ENCODE measurements around the gene MFSD11. TPM values are rescaled to one million over a fixed set of nuclear protein-coding genes. Genes with fewer than 3 reads are reported as not detected.

The MFSD11 gene
- total RNA-seq, 1 experiment from 2014 or later, result 40.4 TPM

DNA sequence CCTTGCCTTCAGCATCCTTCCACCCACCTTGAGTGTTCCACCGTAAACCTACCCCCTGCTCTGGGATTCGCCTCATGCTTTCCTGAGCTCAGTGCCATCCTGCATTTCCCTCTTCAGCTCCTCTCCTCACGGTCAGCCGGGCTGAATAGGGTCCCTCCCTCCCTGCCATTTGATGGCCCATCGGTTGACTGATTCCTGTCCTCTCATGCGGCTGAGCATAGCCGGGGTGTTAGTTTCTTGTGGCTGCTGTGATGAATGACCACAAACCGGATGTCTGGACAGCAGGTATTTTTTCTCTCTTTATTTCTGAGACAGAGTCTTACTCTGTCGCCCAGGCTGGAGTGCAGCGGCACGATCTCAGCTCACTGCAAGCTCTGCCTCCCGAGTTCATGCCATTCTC, 86.2 kb downstream of the MFSD11 start:
- no peaks in the 10 kb centered on the region for H3K36me3 ChIP-seq (ENCODE audit: control insufficient read depth, insufficient read depth, low read length)
- POLR2A ChIA-PET, result no interaction called here
- H3K4me1 Mint-ChIP-seq (ENCODE audit: low read depth, unreplicated experiment), result no peaks in the 10 kb centered on the region
- no TSS peak for BruUV-seq (replicated peaks)
- H3K36me3 Mint-ChIP-seq (ENCODE audit: insufficient read depth, unreplicated experiment), result no peaks in the 10 kb centered on the region
- no peak overlapping the region for H3K4me3 Mint-ChIP-seq (ENCODE audit: unreplicated experiment)
- H3K4me1 ChIP-seq, result no peaks in the 10 kb centered on the region
- intact Hi-C loops (cut with micrococcal nuclease; ENCODE audit: unreplicated experiment), result no loop called here
- H3K27ac Mint-ChIP-seq (ENCODE audit: unreplicated experiment), result no peak overlapping the region
- no peak for DNase-seq
- H3K4me3 ChIP-seq (ENCODE audit: low read depth, low read length), result no peak overlapping the region
- TF ChIP-seq, protein P1, sequence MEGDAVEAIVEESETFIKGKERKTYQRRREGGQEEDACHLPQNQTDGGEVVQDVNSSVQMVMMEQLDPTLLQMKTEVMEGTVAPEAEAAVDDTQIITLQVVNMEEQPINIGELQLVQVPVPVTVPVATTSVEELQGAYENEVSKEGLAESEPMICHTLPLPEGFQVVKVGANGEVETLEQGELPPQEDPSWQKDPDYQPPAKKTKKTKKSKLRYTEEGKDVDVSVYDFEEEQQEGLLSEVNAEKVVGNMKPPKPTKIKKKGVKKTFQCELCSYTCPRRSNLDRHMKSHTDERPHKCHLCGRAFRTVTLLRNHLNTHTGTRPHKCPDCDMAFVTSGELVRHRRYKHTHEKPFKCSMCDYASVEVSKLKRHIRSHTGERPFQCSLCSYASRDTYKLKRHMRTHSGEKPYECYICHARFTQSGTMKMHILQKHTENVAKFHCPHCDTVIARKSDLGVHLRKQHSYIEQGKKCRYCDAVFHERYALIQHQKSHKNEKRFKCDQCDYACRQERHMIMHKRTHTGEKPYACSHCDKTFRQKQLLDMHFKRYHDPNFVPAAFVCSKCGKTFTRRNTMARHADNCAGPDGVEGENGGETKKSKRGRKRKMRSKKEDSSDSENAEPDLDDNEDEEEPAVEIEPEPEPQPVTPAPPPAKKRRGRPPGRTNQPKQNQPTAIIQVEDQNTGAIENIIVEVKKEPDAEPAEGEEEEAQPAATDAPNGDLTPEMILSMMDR (IDR thresholded peaks at IDR 0.05; ENCODE audit: insufficient read depth in 1 of 2, low read depth in 1 of 2, low read length in 1 of 2, severe bottlenecking in 1 of 2, unreplicated experiment in 1 of 2), result no peak
- no peaks in the 10 kb centered on the region for H3K27me3 ChIP-seq (replicated peaks; ENCODE audit: control insufficient read depth, insufficient read depth, low read length)
- no peaks in the 10 kb centered on the region for H3K9me3 Mint-ChIP-seq (ENCODE audit: unreplicated experiment)
- CTCF ChIA-PET, result no interaction called here
- no peaks in the 10 kb centered on the region for H3K9me3 ChIP-seq
- peaks cover 7% of the 10 kb centered on the region for H3K27me3 Mint-ChIP-seq (ENCODE audit: insufficient read depth, unreplicated experiment)

DNA sequence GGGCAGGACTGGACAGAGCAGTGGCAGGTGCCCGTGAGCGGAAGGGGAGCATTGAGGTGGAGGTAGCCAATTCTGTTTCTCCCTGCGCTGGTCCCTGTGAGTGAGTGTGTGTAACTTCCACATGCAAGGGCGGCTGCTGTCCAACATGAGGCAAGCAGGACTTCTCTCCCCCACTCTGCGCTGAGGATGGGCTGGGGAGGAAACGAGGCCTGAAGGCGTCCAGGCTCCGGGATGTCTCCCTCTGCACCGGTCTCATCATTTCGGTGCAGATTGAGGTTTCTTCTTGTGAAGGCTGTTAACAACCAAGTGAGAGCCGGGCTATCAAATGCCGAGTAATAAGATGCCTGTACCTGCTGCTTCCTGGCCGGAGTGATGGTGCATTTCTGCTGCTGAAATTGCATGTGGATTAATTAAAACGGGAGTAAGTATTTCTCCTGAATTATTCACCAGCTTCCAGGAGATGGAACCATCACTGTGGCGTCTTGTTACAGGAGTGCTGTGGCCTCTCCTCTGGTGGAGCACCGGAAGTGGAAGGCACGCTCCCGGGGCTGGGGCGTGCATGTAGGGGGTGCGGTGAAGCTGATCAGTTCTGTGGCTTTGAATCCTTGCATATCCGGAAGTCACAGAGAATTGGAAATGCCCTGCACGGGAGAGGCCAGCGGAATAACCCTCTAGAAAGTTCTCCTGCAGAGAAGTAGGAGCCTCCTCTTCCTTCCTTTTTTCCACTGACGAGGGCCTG, 88.6 kb downstream of the MFSD11 start:
- no peak for DNase-seq
- ChIA-PET POLR2A (no interaction called here), CTCF (no interaction called here)
- intact Hi-C loops (cut with micrococcal nuclease; ENCODE audit: unreplicated experiment), result no loop called here
- H3K9me3 Mint-ChIP-seq (ENCODE audit: unreplicated experiment), result no peaks in the 10 kb centered on the region
- no TSS peak for BruUV-seq (replicated peaks)
- H3K27ac Mint-ChIP-seq (ENCODE audit: unreplicated experiment), result no peak overlapping the region
- no peaks in the 10 kb centered on the region for H3K36me3 ChIP-seq (ENCODE audit: control insufficient read depth, insufficient read depth, low read length)
- H3K27me3 ChIP-seq (replicated peaks; ENCODE audit: control insufficient read depth, insufficient read depth, low read length), result no peaks in the 10 kb centered on the region
- H3K9me3 ChIP-seq, result no peaks in the 10 kb centered on the region
- H3K4me3 ChIP-seq (ENCODE audit: low read depth, low read length), result no peak overlapping the region
- H3K4me1 Mint-ChIP-seq (ENCODE audit: low read depth, unreplicated experiment), result no peaks in the 10 kb centered on the region
- H3K36me3 Mint-ChIP-seq (ENCODE audit: insufficient read depth, unreplicated experiment), result no peaks in the 10 kb centered on the region
- H3K4me3 Mint-ChIP-seq (ENCODE audit: unreplicated experiment), result no peak overlapping the region
- no peaks in the 10 kb centered on the region for H3K4me1 ChIP-seq
- peaks cover 7% of the 10 kb centered on the region for H3K27me3 Mint-ChIP-seq (ENCODE audit: insufficient read depth, unreplicated experiment)
- TF ChIP-seq, protein P1 (IDR thresholded peaks at IDR 0.05; ENCODE audit: insufficient read depth in 1 of 2, low read depth in 1 of 2, low read length in 1 of 2, severe bottlenecking in 1 of 2, unreplicated experiment in 1 of 2), result no peak

DNA sequence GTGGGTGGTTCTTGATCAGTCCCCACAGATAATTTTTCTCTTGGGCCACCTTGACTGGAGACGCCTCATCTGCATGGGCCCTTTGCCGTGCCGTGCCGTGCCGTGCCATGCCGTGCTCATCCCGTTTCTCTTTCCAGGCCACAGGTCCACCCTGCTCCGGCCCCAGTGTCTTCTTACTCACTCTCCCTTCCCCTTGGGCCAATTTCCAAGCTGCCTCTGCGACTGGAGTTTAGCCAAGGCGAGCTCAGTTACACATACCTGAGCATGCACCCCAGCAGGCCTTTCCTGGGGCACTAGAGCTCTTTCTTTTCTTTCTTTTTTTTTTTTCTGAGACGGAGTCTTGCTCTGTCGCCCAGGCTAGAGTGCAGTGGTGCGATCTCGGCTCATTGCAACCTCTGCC, 89.8 kb downstream of the MFSD11 start:
- no TSS peak for BruUV-seq (replicated peaks)
- no peaks in the 10 kb centered on the region for H3K4me1 Mint-ChIP-seq (ENCODE audit: low read depth, unreplicated experiment)
- no peaks in the 10 kb centered on the region for H3K27me3 ChIP-seq (replicated peaks; ENCODE audit: control insufficient read depth, insufficient read depth, low read length)
- H3K27me3 Mint-ChIP-seq (ENCODE audit: insufficient read depth, unreplicated experiment), result peaks cover 7% of the 10 kb centered on the region
- no peaks in the 10 kb centered on the region for H3K36me3 ChIP-seq (ENCODE audit: control insufficient read depth, insufficient read depth, low read length)
- DNase-seq, result no peak
- no peaks in the 10 kb centered on the region for H3K36me3 Mint-ChIP-seq (ENCODE audit: insufficient read depth, unreplicated experiment)
- no peaks in the 10 kb centered on the region for H3K9me3 ChIP-seq
- intact Hi-C loops (cut with micrococcal nuclease; ENCODE audit: unreplicated experiment), result no loop called here
- H3K4me1 ChIP-seq, result no peaks in the 10 kb centered on the region
- POLR2A ChIA-PET, result interaction anchor here (0.6 kb wide), 1 partner anchor 65 kb away, joined by 8 read pairs; no protein-coding TSS in a partner anchor
- TF ChIP-seq, protein P1 (IDR thresholded peaks at IDR 0.05; ENCODE audit: insufficient read depth in 1 of 2, low read depth in 1 of 2, low read length in 1 of 2, severe bottlenecking in 1 of 2, unreplicated experiment in 1 of 2), result no peak
- CTCF ChIA-PET, result interaction anchor here (0.6 kb wide), 1 partner anchor 300 kb away, joined by 4 read pairs; no protein-coding TSS in a partner anchor
- H3K9me3 Mint-ChIP-seq (ENCODE audit: unreplicated experiment), result no peaks in the 10 kb centered on the region
- no peak overlapping the region for H3K4me3 Mint-ChIP-seq (ENCODE audit: unreplicated experiment)
- H3K4me3 ChIP-seq (ENCODE audit: low read depth, low read length), result no peak overlapping the region
- H3K27ac Mint-ChIP-seq (ENCODE audit: unreplicated experiment), result no peak overlapping the region

Small RNA genes within 50 kb of the gene (microRNA-seq; reads per million reads assigned to microRNA genes)
- 2.0 reads per million, percentile 8 among the genes with 10 or more reads in this experiment for gene MIR636

Other genes starting within 250 kb of the MFSD11 start
- 33.8 and 37.2 TPM in 2 replicates for gene RHBDF2, start 236.7 kb upstream of the MFSD11 start, total RNA-seq (2022)
- gene CYGB, start 200.4 kb upstream of the MFSD11 start, total RNA-seq (2022), result 0.32 and 1.0 TPM in 2 replicates
- gene PRCD, start 198.1 kb upstream of the MFSD11 start, total RNA-seq (2022), result not detected in 2 replicates
- gene ST6GALNAC2, start 152.3 kb upstream of the MFSD11 start, total RNA-seq (2022), result 0.77 and 2.5 TPM in 2 replicates
- 1.6 and 1.7 TPM in 2 replicates for gene ST6GALNAC1, start 94.4 kb upstream of the MFSD11 start, total RNA-seq (2022)
- 66.8 and 70.2 TPM in 2 replicates for gene MXRA7, start 27.2 kb upstream of the MFSD11 start, total RNA-seq (2022)
- 37.4 and 48.2 TPM in 2 replicates for gene JMJD6, start 11.5 kb upstream of the MFSD11 start, total RNA-seq (2022)
- gene METTL23, start 11.3 kb upstream of the MFSD11 start, total RNA-seq (2022), result 37.7 and 38.8 TPM in 2 replicates
- 349 and 356 TPM in 2 replicates for gene SRSF2, start 788 bp upstream of the MFSD11 start, total RNA-seq (2022)
- 8.9 and 9.1 TPM in 2 replicates for gene MGAT5B, start 130.3 kb downstream of the MFSD11 start, total RNA-seq (2022)